ENCODE results near the gene ATR.

GRCh38 chr3:142497729-142498128, 80.8 kb downstream of the ATR start:
- TF ChIP-seq POLR2A (IDR thresholded peaks at IDR 0.05): no peak
- TF ChIP-seq, protein P1, sequence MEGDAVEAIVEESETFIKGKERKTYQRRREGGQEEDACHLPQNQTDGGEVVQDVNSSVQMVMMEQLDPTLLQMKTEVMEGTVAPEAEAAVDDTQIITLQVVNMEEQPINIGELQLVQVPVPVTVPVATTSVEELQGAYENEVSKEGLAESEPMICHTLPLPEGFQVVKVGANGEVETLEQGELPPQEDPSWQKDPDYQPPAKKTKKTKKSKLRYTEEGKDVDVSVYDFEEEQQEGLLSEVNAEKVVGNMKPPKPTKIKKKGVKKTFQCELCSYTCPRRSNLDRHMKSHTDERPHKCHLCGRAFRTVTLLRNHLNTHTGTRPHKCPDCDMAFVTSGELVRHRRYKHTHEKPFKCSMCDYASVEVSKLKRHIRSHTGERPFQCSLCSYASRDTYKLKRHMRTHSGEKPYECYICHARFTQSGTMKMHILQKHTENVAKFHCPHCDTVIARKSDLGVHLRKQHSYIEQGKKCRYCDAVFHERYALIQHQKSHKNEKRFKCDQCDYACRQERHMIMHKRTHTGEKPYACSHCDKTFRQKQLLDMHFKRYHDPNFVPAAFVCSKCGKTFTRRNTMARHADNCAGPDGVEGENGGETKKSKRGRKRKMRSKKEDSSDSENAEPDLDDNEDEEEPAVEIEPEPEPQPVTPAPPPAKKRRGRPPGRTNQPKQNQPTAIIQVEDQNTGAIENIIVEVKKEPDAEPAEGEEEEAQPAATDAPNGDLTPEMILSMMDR (IDR thresholded peaks at IDR 0.05): no peak

All from testis (tissue), 2 donors.